ENCODE results near the gene SWAP70. TPM values are rescaled to one million over a fixed set of nuclear protein-coding genes. Genes with fewer than 3 reads are reported as not detected.

The SWAP70 gene
- total and polyA plus RNA-seq, 2 of the 8 experiments (the other 6 are each of a cell fraction or from before 2014, with no cell fraction given) = 14.8 to 37.5 TPM

DNA sequence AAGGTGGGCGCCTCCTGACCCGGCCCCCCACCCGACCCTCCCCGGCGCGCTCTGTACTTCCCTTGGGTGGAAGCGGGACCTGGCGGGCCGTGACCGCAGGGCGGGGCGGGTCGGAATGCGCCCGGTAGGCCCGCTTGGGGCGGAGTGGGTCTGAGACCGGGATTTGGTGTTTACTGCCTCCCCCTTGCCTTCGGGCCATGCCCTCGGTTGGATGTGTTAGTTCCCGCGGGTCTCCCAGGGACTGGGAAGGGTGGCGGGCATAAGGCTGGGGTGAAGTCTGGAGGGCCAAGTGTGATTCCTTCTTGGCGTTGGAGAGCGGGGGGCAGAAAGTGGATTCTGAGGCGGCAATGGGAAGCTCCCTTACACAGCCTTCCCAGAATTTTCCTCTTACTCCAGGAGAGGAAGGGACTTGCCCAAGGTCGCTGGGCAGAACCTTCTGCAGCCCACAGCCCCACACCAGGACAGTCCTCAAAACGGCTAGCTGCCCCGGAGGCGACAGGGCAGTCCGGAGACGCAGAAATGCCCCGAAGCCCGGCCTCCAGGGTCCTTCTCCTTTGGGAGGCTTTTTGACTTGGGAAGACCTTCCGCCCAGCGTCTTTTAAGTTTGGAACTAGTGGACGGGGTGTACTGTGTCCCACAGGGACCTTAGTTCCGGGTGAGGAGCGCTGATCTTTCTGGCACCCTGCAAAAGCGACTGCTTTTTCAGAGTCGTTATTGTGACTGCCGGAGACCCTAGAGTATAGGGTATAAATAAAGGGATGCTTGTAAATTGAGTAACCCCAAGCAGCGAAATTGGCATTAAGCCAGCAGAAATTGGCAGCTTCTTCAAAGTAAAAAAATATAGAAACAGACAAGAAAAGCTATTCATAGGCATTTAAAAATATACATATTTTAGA, 647 bp downstream of the SWAP70 start (continued):
- peak; percentile 79 for TF ChIP-seq KDM4A (IDR thresholded peaks at IDR 0.05; ENCODE audit: low read depth, low read length, severe bottlenecking)
- no peak for TF ChIP-seq ZNF274 (IDR thresholded peaks at IDR 0.05; ENCODE audit: borderline replicate concordance, extremely low read depth, low read length)
- no peak for TF ChIP-seq MAFK (IDR thresholded peaks at IDR 0.05; ENCODE audit: low read depth, low read length)
- no peak for TF ChIP-seq POU5F1 (IDR thresholded peaks at IDR 0.05; ENCODE audit: low read depth, low read length)
- no peak for TF ChIP-seq USF2 (IDR thresholded peaks at IDR 0.05; ENCODE audit: low read length)
